Muscle layer of colon (tissue), 2 donors: ENCODE measurements around the gene ZNF407.
"Not testable (repeated sequence)": the region's sequence is repeated elsewhere in the genome, so short reads cannot be mapped to it uniquely, and the experiment has no call there.

Experiments
- H3K27ac ChIP-seq: one replicate; pipeline ENCODE4 v1.7.0; 2013; ENCODE audit warnings: low read depth, mild to moderate bottlenecking, low read length, moderate library complexity
- H3K27me3 ChIP-seq, 2 donors: one replicate each; pipeline ENCODE4 v1.7.0; 2013; ENCODE audit warnings: low read length in 2 of 2, mild to moderate bottlenecking in 2 of 2; ENCODE audit not compliant: insufficient read depth in 2 of 2, control insufficient read depth in 1 of 2
- H3K36me3 ChIP-seq: one replicate; pipeline ENCODE4 v1.7.0; 2013; ENCODE audit warnings: mild to moderate bottlenecking, low read length; ENCODE audit not compliant: insufficient read depth
- H3K4me1 ChIP-seq: one replicate; pipeline ENCODE4 v1.7.0; 2013; ENCODE audit warnings: mild to moderate bottlenecking, low read length; ENCODE audit not compliant: insufficient read depth
- H3K4me3 ChIP-seq, 2 donors: one replicate each; pipeline ENCODE4 v1.7.0; 2013; ENCODE audit warnings: low read length in 2 of 2, low read depth in 1 of 2, mild to moderate bottlenecking in 1 of 2, moderate library complexity in 1 of 2
- H3K9ac ChIP-seq: one replicate; pipeline ENCODE4 v1.7.0; 2013; ENCODE audit warnings: low read length
- H3K9me3 ChIP-seq: one replicate; pipeline ENCODE4 v1.7.0; 2013; ENCODE audit warnings: mild to moderate bottlenecking, low read length
- donor health status: abdominal sarcoma.
- donor health status: Adenocarcinoma of cecum.

The ZNF407 gene

DNA sequence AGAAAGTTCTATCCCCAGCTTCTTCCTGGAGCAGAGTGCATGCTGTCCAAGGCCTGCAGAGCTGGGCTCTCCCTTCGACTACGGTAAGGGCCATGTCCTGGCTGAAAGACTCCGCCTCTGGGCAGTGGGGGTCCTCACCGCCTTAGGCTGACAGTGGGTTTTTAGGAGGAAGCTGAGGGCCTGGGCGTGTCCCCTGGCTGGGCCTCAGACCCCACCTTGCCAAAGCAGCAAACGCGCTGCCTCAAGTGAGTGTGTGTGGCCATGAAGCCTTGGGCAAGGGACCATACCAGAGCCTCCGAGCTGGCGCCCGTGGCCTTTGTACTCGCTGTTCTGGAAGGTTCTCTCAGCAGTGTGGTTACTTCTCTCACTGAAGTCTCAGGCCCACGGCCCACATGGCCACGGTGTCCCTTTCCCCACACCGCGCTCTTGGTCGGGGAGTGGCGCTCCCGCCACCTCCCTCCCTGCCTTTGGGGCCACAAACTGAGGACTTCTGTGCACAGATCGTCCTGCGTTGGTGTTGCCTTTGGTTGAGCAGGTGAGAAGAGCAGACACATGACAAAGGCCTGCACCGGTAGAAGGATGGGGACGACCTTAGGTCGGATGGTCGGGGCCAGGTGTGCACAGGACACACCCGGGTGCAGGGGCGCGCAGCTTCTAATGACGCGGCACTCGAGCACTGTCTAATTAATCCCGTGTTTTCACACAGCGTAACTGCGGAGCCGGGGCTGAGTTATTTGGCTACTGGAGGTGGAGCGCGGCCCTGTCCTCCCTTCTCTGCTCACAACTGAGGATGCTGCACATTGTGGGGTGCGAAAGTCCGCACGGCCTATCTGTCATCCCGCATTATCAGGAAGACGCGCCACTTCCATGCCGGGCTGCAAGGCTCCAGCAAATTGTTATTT lies 489.7 kb downstream of the ZNF407 start:
- H3K9me3 ChIP-seq = no peaks in the 10 kb centered on the region
- no peak overlapping the region for H3K4me3 ChIP-seq
- H3K4me1 ChIP-seq = no peaks in the 10 kb centered on the region
- H3K27ac ChIP-seq = no peak overlapping the region
- H3K9ac ChIP-seq = no peak overlapping the region
- no peaks in the 10 kb centered on the region for H3K27me3 ChIP-seq
- H3K36me3 ChIP-seq = no peaks in the 10 kb centered on the region

DNA sequence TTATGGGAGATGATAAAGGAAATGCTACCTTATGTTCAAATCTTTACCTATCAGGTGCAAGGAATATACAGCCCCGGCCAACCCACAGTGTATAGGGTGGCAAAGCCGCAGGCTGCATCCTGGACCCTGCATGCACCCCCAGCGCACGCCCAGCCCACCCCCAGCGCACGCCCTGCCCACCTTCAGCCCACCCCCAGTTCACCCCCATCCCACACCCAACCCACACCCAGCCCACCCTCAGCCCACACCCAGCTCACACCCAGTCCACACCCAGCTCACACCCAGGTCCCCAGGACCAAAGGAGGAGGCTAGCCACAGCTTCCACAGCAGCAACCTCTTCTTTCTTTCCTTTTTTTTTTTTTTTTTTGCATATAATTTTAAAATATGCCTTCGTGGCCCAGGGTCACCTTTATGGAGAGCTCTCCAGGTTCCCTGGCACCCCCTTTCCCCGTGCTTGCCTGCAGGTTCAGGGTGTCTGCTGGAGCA lies 490.4 kb downstream of the ZNF407 start:
- no peaks in the 10 kb centered on the region for H3K4me1 ChIP-seq
- no peak overlapping the region for H3K4me3 ChIP-seq
- H3K9ac ChIP-seq = no peak overlapping the region
- H3K9me3 ChIP-seq = no peaks in the 10 kb centered on the region
- no peaks in the 10 kb centered on the region for H3K27me3 ChIP-seq
- H3K27ac ChIP-seq = no peak overlapping the region
- H3K36me3 ChIP-seq = no peaks in the 10 kb centered on the region

DNA sequence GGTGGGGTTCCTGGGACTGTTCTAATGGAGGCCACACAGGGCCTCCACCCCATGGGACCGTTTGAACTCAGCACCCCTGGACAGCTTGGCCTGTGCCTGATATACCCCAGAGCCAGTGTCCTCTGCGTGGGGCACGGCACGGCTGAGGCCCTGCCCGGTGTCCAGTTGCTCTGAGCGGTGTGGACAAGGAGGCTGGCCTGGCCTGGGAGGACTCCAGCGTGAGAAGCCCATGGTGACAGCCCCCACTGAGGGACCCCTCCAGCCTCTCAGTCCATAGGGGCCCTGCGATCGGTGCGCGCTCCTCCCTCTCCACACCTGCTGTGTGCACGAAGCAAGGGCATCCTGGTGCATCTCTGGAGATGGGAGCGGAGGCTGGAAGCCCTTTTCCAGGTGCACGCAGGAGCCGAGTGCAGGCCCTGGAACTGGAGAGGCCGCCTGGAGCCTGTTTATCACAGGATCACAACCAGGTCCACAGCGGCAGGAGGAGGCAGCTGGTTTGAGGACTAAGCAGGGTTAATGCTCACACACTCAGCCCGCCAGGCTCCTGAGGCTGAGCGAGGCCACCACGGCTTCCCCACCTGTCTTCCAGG lies 491.0 kb downstream of the ZNF407 start:
- Histone ChIP-seq H3K9ac (no peak overlapping the region), H3K36me3 (no peaks in the 10 kb centered on the region), H3K9me3 (no peaks in the 10 kb centered on the region), H3K27ac (no peak overlapping the region), H3K4me3 (no peak overlapping the region), H3K4me1 (no peaks in the 10 kb centered on the region), H3K27me3 (no peaks in the 10 kb centered on the region)

DNA sequence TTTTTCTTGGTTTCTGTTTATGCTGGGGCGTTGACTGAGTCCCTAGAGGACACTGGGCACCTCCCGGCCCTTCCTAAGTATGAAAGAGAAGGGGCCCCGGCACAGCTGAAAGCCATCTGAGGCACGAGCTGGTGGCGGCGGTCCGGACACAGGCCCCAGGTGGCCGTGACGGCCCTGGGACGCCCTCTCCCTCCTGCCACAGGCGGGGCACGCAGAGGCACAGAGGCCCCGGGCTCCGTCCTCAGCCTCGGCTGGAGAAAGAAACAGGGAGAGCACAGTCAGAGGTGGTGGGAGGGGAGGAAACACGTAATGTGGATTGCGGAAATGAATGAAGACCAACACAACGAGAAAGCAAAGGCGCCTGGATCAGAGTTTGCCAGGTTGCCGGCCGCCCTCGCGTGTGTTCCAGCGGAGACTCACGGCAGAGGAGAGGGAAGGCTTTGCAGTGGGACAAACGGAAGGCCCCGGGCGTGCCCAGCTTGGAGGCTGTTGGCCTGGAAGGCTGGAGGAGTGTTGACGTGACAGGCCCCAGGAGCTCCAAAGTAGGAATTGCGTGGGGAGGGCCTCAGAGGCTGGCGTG lies 492.2 kb downstream of the ZNF407 start:
- Histone ChIP-seq H3K27ac (no peak overlapping the region), H3K36me3 (no peaks in the 10 kb centered on the region), H3K9me3 (no peaks in the 10 kb centered on the region), H3K27me3 (no peaks in the 10 kb centered on the region), H3K4me3 (no peak overlapping the region), H3K4me1 (no peaks in the 10 kb centered on the region), H3K9ac (no peak overlapping the region)

DNA sequence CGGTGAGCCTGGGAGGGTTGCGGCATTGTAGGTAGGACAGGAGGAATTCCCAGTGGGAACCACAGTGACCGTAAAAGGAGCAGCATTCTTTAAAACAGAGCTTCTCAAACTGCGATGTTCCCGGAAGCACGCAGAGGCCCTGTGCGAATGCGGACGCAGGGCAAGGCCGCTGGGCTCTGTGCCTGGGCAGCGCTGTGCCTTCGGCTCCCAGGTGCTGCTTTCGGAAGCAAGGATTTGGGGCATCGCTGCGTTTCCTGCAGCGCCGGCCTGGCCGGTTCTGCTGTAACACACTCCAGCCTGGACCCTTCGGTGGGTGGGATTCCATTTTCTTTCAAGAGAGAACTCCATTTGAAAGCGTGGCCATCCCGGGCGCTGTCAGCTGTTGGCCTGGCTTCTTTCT lies 492.7 kb downstream of the ZNF407 start:
- no peaks in the 10 kb centered on the region for H3K9me3 ChIP-seq
- no peak overlapping the region for H3K4me3 ChIP-seq
- H3K9ac ChIP-seq = no peak overlapping the region
- no peaks in the 10 kb centered on the region for H3K4me1 ChIP-seq
- H3K27me3 ChIP-seq = no peaks in the 10 kb centered on the region
- H3K36me3 ChIP-seq = no peaks in the 10 kb centered on the region
- no peak overlapping the region for H3K27ac ChIP-seq

DNA sequence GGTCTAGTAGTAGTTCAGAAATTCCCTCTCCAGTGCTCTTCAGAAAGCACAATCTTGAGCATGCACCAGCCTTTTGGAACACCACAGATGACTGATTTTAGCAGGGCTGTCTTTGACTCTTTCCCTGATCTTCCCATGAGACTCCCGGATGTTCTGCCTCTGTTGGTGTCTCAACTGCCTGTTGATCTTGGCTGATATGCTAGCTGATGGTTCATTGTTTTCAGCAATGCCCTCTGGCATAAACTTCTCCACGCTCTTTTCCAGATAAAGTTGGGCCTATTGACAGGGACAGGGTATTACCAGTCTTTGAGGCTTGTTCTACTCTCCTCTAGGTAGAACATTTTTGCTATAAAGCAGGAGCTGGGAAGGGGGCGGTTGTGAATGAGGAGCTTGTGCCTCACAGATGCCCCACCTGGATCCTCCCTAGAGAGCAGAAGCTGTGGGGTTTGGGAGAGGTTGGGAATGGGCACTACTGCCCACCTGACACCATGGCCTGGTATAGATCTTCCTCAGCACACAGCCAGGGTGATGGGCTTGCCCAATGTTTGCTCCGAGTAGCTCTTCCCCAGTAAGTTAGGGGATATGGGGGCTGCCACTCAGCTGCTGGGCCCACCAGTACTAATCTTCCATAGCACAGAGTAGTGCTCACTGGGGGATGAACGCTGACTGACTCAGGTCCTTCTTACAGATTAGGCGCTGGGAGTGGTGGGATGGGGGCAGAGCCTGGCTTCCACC lies 500.0 kb downstream of the ZNF407 start:
- Histone ChIP-seq H3K9me3 (no peaks in the 10 kb centered on the region), H3K4me1 (no peaks in the 10 kb centered on the region), H3K36me3 (no peaks in the 10 kb centered on the region), H3K4me3 (no peak overlapping the region), H3K27me3 (no peaks in the 10 kb centered on the region), H3K27ac (no peak overlapping the region), H3K9ac (no peak overlapping the region)

DNA sequence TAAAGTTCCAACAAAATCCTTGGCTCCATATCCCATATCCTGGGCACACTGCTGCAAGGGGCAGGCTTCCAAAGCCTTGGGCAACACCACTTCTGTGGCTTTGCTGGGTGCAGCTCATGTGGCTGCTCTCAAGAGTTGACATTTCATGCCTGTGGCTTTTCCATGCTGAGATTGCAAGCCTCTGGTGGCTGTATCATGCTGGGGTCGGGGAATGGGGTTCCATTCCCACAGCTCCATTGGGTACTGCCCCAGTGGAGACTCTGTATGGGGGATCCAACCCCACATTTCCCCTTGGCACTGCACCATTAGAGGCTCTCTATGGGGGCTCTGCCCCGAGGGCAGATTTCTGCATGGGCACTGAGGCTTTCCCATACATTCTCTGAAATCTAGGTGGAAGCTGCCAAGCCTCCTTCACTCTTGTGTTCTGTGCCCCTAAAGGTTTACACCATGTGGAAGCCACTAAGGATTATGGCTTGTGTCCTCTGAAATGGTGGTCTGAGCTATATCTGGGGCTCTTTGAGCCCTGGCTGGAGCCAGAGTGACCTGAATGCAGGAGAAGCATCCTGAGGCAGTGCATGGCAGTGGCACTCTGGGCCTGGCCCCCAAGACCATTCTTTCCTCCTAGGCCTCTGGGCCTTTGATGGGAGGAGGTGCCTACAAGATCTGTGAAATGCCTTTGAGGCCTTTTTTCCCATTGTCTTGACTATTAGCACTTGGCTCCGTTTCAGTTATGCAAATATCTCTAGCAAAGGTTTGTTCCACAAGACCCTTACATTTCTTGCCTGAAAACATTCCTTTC lies 503.4 kb downstream of the ZNF407 start:
- Histone ChIP-seq H3K9ac (no peak overlapping the region), H3K36me3 (no peaks in the 10 kb centered on the region), H3K4me3 (no peak overlapping the region), H3K27me3 (no peaks in the 10 kb centered on the region), H3K9me3 (no peaks in the 10 kb centered on the region), H3K4me1 (no peaks in the 10 kb centered on the region), H3K27ac (no peak overlapping the region)

DNA sequence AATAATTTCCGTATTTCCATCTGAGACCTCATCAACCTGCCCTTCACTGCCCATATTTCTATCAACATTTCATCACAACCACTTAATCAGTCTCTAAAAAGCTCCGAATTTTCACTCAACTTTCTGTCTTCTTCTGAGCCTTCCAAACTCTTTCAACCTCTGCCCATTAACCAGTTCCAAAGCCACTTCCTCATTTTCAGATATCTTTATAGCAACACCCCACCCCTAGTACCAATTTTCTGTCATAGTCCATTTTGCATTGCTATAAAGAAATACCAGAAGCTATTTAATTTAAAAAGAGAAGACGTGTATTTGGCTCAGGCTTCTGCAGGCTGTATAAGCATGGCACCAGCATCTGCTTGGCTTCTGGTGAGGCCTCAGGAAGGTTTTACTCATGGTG lies 504.2 kb downstream of the ZNF407 start:
- Histone ChIP-seq H3K4me1 (no peaks in the 10 kb centered on the region), H3K27ac (no peak overlapping the region), H3K36me3 (no peaks in the 10 kb centered on the region), H3K4me3 (no peak overlapping the region), H3K27me3 (no peaks in the 10 kb centered on the region), H3K9me3 (no peaks in the 10 kb centered on the region), H3K9ac (no peak overlapping the region)

DNA sequence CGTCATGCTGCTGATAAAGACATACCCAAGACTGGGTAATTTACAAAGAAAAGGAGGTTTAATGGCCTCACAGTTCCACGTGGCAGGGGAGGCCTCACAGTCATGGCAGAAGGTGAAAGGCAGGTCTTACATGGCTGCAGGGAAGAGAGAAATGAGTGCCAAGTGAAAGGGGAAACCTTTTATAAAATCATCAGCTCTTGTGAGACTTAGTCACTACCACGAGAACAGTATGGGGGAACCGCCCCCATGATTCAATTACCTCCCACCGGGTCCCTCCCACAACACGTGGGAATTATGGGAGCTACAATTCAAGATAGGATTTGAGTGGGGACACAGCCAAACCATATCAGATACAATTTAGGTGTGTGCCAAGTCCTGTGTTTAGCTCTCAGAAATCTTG lies 506.4 kb downstream of the ZNF407 start:
- H3K4me1 ChIP-seq, H3K9ac ChIP-seq, H3K4me3 ChIP-seq, H3K36me3 ChIP-seq, H3K27me3 ChIP-seq, H3K9me3 ChIP-seq, H3K27ac ChIP-seq: not testable (repeated sequence)

DNA sequence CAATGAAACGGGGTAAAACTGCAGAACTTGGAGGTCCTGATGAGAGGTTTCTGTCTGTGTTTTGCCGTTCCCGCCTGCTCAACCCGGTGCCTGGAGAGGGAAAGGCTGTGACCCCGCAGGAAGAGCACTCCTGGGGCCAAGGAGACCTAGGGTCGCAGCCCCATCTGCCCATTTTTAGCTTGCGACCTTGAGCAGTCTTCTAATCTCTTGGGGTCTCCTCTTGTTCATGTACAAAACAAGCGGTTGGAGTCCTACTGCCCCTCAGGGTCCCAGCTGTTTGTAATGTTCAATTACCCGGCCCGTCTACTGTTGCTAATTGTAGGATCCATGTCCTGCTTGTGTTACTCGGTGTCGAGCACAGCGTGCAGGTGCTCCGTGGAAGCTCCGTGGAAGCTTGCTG lies 506.8 kb downstream of the ZNF407 start:
- Histone ChIP-seq H3K9me3 (no peaks in the 10 kb centered on the region), H3K27ac (no peak overlapping the region), H3K4me1 (peaks cover 8% of the 10 kb centered on the region), H3K27me3 (no peaks in the 10 kb centered on the region), H3K4me3 (no peak overlapping the region), H3K36me3 (no peaks in the 10 kb centered on the region), H3K9ac (no peak overlapping the region)
